Heart right ventricle (tissue), 16 donors: ENCODE data around the gene IGFALS. TPM values are rescaled to one million over a fixed set of nuclear protein-coding genes. Genes with fewer than 3 reads are reported as not detected.

ENCODE experiments used
- ATAC-seq, 8 donors: fragments of 200-7000 bp; cut with Tn5 transposase; one replicate each; pipeline ENCODE4 v1.9.1; 2020; ENCODE audit warnings: mild to moderate bottlenecking in 8 of 8, moderate library complexity in 8 of 8, moderate number of reproducible peaks in 1 of 8
- DNase-seq, 2 donors: peaks; one replicate each; pipeline ENCODE4 v3.0.0-alpha.2; 2020
- H3K27ac ChIP-seq, 10 donors: fragments of 200-600 bp; sonication (generic) in 2 of 10; one replicate each; pipeline versions ENCODE4 v1.5.0 to v1.8.0; 2020 to 2022; ENCODE audit warnings: mild to moderate bottlenecking in 3 of 10
- H3K27me3 ChIP-seq, 7 donors: fragments of 200-600 bp; one replicate each; pipeline ENCODE4 v1.8.0; 2021 to 2022; ENCODE audit warnings: mild to moderate bottlenecking in 2 of 7
- H3K36me3 ChIP-seq, 9 donors: fragments of 200-600 bp; sonication (generic) in 1 of 9; one replicate each; pipeline versions ENCODE4 v1.5.0 to v1.8.0; 2020 to 2022; ENCODE audit warnings: mild to moderate bottlenecking in 2 of 9
- H3K4me1 ChIP-seq, 9 donors: fragments of 200-600 bp; sonication (generic) in 1 of 9; one replicate each; pipeline versions ENCODE4 v1.5.0 to v1.8.0; 2020 to 2022; ENCODE audit warnings: mild to moderate bottlenecking in 4 of 9
- H3K4me3 ChIP-seq, 10 donors: fragments of 200-600 bp; sonication (generic) in 2 of 10; one replicate each; pipeline versions ENCODE4 v1.5.0 to v1.8.0; 2020 to 2022; ENCODE audit warnings: mild to moderate bottlenecking in 7 of 10, moderate library complexity in 2 of 10
- H3K9me3 ChIP-seq, 11 donors: fragments of 200-600 bp in 10 of 11; sonication (generic) in 2 of 11; one replicate each; pipeline versions ENCODE4 v1.5.0 to v1.8.0; 2013 to 2022; ENCODE audit warnings: mild to moderate bottlenecking in 2 of 11, control low read depth in 1 of 11, moderate library complexity in 1 of 11
- CTCF ChIP-seq, 9 donors: fragments of 200-600 bp; sonication (generic) in 2 of 9; IDR thresholded peaks; one replicate each; pipeline versions ENCODE4 v1.5.0 to v1.8.0; 2021 to 2022; ENCODE audit warnings: antibody characterized with exemption in 9 of 9, mild to moderate bottlenecking in 5 of 9, moderate library complexity in 1 of 9
- WGBS, 2 donors: extraction: QIAGEN DNeasy Blood & Tissue Kit; methylation state at CpG; one replicate each; pipeline ENCODE4 v1.1.7; 2013; ENCODE audit warnings: inconsistent platforms in 1 of 2; 5-methylcytosine and 5-hydroxymethylcytosine counted together
- intact Hi-C, 10 donors: fragments of 100-400 bp; cut with DNase I; formaldehyde crosslinking; loops; one replicate each; pipeline versions ENCODE4 v1.11.1 to v1.14.2; 2022
- polyA plus RNA-seq, 2 donors: library from polyadenylated mRNA; stranded (reverse); fragments of 200-250 nt; gene quantifications; one replicate each; pipeline ENCODE4 v1.2.3, GENCODE V29; 2013
- total RNA-seq, 10 donors: library from RNA; stranded (reverse); fragmentation: NEBNext Ultra II Directional in 3 of 10; extraction: Animal tissue kit (Norgen Biotek cat#: 25700) in 3 of 10; gene quantifications; one replicate each; pipeline versions ENCODE4 v1.2.1 to v1.2.4, GENCODE V29; 2021 to 2023
- donor health status: Arrhythmogenic right ventricular cardiomyopathy.
- donor health status: ischemic (EF 13 %, LVEDD 7.1; RV severe dilation, severe dysfunction).
- donor health status: healthy with polysubstance abuse.
- donor health status: DM: no; HTN: yes; CAD: no.
- donor health status: DM: no; HTN: no; CAD: no.
- donor health status: ischemic (EF 25% LVEDD 6.9; RV normal size, moderate dysfunction).
- donor health status: ischemic (EF 25% LVEDD 5.7; RV mildly dilated, moderate dysfunction).
- donor health status: healthy.
- donor health status: DM: yes; HTN: yes; CAD: no.
- donor health status: Ischemic cardiomyopathy.
- donor health status: ischemic (EF 35%, LVEDD 5.7; RV mildly dilated, moderate dysfunction).
- donor health status: nonischemic (EF 11% LVEDD 7.7; RV severe dilation, severe dysfunction).
- donor health status: DM: yes; HTN: yes; CAD: no.
- donor health status: PGD.
- donor health status: ischemic (EF 29% LVEDD 5.4; RV normal size, mild dysfunction).
- donor health status: nonischemic (EF 23%, LVEDD 6.1; RV moderate dilation, normal function).

The IGFALS gene
- total and polyA plus RNA-seq, 12 donors, result 0.04 to 0.59 (median 0.13) TPM; not detected in 6

DNA sequence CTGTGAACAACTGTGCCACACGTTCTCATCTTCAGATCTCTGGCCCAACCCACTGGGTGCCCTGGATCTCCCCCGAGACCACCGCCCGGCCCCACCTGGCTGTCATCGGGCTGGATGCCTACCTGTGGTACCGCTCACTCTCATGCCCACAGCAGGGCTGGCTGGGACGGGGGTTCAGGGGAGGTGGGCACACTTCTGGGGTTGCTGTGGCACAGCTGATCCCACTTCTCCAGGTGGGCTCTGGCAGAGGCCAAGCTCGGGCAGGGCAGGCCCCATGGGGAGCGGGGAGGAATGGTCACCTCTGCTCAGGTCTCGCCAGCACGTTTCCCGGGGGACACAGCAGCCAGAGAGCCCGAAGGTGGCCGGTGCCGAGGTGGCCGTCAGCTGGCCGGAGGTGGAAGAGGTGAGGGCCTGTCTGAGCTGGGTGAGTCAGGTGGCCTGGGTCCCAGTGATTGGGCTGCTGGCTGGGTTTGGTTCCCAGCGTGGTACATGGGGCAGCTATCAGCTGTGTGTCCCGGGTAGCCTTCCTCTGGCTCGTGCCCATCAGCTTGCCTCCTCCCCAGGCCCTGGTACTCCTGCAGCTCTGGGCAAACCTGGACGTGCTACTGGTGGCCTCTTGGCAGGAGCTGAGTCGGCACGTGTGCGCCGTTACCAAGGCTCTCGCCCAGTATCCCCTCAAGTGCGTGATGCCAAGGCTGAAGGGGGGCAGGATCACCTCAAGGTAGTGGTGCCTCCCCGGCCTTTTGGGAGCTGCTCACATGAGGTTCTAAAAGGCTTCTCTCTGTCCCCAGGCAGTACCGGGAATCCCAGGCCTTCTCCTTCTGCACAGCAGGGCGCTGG is 18.3 kb downstream of the IGFALS start:
- peak in 1 of 2 donors; percentile 17 for DNase-seq
- H3K27me3 ChIP-seq, result no peaks in the 10 kb centered on the region
- intact Hi-C loops, result loop anchor here in 1 of 10 donors (5.0 kb wide), 1 partner anchor 162 kb away; no protein-coding TSS in a partner anchor
- peaks cover 0 to 55% (median 15%) of the 10 kb centered on the region in 9 donors for H3K36me3 ChIP-seq
- peaks cover 25 to 47% (median 37%) of the 10 kb centered on the region in 9 donors for H3K4me1 ChIP-seq
- ATAC-seq, result no peak
- H3K4me3 ChIP-seq, result peak overlapping the region in 1 of 10 donors; percentile 97
- H3K9me3 ChIP-seq, result no peaks in the 10 kb centered on the region
- no peak for TF ChIP-seq CTCF (IDR thresholded peaks at IDR 0.05)
- H3K27ac ChIP-seq, result no peak overlapping the region
- 89 to 95% methylated on average over 30 of the region's 30 CpGs for WGBS, 2 donors

DNA sequence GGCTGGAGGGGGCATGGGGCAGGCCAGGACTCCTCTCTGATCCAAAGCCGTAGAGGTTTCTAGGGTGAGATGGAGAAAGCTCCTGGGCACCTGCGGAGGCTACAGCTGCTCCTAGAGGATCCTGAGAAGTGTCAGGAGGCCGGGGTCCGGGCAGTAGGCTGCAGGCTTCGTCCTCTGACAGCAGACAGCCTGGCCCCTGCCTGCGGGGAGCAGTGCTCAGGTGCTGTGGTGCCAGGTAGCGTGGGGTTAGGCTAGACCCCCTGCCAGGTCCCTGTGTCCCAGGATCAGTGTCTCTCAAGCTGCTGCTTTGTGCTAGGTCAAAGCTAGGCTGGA is 19.1 kb downstream of the IGFALS start:
- ATAC-seq (no peak), DNase-seq (peak in 1 of 2 donors; percentile 9)
- Histone ChIP-seq H3K36me3 (peaks cover 0 to 52% (median 15%) of the 10 kb centered on the region in 9 donors), H3K9me3 (no peaks in the 10 kb centered on the region), H3K4me1 (peaks cover 27 to 47% (median 39%) of the 10 kb centered on the region in 9 donors), H3K4me3 (peak overlapping the region in 8 of 10 donors; percentile 88 to 100 (median 97)), H3K27ac (peak overlapping the region in 4 of 10 donors; percentile 94 to 99 (median 98)), H3K27me3 (no peaks in the 10 kb centered on the region)
- intact Hi-C loops, result loop anchor here in 1 of 10 donors (5.0 kb wide), 1 partner anchor 67 kb away; the partner anchor contains the start of gene MAPK8IP3
- TF ChIP-seq CTCF (IDR thresholded peaks at IDR 0.05), result no peak
- WGBS, 2 donors, result 87 to 89% methylated on average over 7 of the region's 7 CpGs

DNA sequence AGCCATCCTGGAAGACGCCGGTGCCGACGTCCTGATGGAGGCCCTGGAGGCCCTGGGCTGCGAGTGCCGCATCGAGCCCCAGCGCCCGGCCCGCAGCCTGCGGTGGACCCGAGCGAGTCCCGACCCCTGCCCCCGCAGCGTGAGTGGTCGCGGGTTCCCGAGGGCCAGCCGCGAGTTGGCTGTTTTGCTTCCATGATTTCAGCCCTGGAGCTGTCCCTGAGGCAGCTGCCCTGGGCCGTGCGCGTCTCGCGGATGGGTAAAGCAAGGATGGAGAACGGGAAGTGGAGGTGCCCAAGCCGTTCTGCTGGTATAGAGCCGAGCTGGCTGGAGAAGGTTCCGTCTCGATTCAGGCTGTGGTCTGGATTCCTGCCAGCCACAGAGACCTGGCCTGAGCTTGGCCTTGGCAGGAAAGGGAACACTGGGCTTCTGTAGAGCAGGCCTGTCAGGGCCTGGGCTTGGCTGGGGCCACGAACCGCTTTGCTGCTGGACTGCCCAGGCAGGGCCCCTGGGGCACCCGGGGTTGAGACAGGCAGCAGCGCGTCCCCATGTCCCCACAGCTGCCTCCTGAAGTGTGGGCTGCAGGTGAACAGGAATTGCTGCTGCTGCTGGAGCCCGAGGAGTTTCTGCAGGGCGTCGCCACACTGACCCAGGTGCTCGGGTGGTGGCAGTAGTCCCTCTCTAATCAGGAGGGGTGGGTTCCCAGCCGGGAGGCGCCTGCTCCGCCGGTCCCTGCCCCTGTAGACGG is 19.6 kb downstream of the IGFALS start:
- no peaks in the 10 kb centered on the region for H3K9me3 ChIP-seq
- H3K4me1 ChIP-seq, result peaks cover 27 to 46% (median 39%) of the 10 kb centered on the region in 9 donors
- H3K4me3 ChIP-seq, result peak overlapping the region; percentile 88 to 100 (median 98)
- 14 to 15% methylated on average over 40 to 45 of the region's 45 CpGs for WGBS, 2 donors
- H3K27me3 ChIP-seq, result no peaks in the 10 kb centered on the region
- peaks cover 0 to 52% (median 17%) of the 10 kb centered on the region in 9 donors for H3K36me3 ChIP-seq
- intact Hi-C loops, result loop anchor here in 1 of 10 donors (5.0 kb wide), 1 partner anchor 67 kb away; the partner anchor contains the start of gene MAPK8IP3
- DNase-seq, result no peak
- peak overlapping the region; percentile 89 to 99 (median 97) for H3K27ac ChIP-seq
- peak in 1 of 9 donors; percentile 9 for TF ChIP-seq CTCF (IDR thresholded peaks at IDR 0.05)
- peak in 2 of 8 donors; percentile 0 to 1 for ATAC-seq
